OCI-LY3 (cell line): Measurements from ENCODE around the gene ERBB3.

Source experiments
- EZH2phosphoT487 ChIP-seq: fragments of 200-600 bp; shearing (Covaris generic); IDR thresholded peaks from 2 replicates; pipeline ENCODE4 v1.6.1; 2018; ENCODE audit warnings: antibody characterized with exemption, mixed run types, low read depth
- TF ChIP-seq, protein P1 (sequence below): fragments of 200-600, 300-600 bp; sonication (generic); IDR thresholded peaks from 2 replicates; pipeline ENCODE4 v1.5.1; 2014; ENCODE audit warnings: antibody characterized with exemption, low read length, low read depth

DNA sequence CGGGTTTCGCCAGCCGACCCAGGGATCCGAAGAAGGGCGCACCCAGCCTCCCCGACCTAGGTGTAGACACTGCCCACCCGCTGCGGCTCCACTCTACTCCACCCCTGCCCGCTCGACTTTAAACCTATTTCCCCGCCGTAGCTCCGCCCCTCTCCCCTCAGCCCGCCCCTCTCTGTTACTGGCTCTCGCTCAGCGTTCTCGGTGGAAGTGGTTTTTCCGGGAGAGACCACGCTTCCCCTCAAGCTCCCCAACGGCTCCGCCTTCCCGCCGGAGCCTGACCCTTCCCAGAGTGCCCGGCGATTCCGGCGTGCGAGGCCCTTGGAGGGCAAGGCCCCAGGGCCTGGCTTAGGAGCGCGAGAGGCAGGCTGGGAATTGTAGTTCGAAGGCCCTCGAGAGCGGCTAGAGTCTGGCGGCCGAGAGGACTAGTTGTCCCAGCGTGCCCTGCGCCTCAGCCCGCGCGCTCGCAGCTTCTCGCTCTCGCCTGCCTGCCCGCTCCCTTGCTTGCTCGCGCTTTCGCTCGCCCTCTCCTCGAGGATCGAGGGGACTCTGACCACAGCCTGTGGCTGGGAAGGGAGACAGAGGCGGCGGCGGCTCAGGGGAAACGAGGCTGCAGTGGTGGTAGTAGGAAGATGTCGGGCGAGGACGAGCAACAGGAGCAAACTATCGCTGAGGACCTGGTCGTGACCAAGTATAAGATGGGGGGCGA lies 24.3 kb downstream of the ERBB3 start, which contains the start of gene PA2G4:
- TF ChIP-seq, protein P1, sequence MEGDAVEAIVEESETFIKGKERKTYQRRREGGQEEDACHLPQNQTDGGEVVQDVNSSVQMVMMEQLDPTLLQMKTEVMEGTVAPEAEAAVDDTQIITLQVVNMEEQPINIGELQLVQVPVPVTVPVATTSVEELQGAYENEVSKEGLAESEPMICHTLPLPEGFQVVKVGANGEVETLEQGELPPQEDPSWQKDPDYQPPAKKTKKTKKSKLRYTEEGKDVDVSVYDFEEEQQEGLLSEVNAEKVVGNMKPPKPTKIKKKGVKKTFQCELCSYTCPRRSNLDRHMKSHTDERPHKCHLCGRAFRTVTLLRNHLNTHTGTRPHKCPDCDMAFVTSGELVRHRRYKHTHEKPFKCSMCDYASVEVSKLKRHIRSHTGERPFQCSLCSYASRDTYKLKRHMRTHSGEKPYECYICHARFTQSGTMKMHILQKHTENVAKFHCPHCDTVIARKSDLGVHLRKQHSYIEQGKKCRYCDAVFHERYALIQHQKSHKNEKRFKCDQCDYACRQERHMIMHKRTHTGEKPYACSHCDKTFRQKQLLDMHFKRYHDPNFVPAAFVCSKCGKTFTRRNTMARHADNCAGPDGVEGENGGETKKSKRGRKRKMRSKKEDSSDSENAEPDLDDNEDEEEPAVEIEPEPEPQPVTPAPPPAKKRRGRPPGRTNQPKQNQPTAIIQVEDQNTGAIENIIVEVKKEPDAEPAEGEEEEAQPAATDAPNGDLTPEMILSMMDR, result no peak
- no peak for TF ChIP-seq EZH2phosphoT487
